GM12878 (cell line): Measurements from ENCODE around the gene IL17A. TPM values are rescaled to one million over a fixed set of nuclear protein-coding genes. Genes with fewer than 3 reads are reported as not detected.

Experiments
- ATAC-seq: fragments of 200-7000 bp; cut with Tn5 transposase; 3 replicates; pipeline ENCODE4 v1.9.1; 2020; ENCODE audit warnings: mild to moderate bottlenecking, moderate library complexity
- BruUV-seq: library from RNA; stranded (reverse); fragments of 400-500 nt; replicated peaks from 2 replicates; lab custom pipeline; 2021; lab: Mats Ljungman, UMichigan
- CTCF ChIA-PET: fragments of 300-600 bp; sonication (Branson Sonifier 250); formaldehyde crosslinking; extraction: SDS; loops from one replicate; lab custom pipeline; 2021; ENCODE audit warnings: inconsistent platforms; lab: Yijun Ruan, JAX
- POLR2A ChIA-PET: fragments of 350-600 bp; formaldehyde crosslinking; extraction: SDS; loops from one replicate; lab custom pipeline; 2021; ENCODE audit warnings: inconsistent platforms; lab: Charles Lee
- RAD21 ChIA-PET: fragments of 300-600 bp; sonication (Branson Sonifier 250); formaldehyde crosslinking; loops from one replicate; lab custom pipeline; 2023; ENCODE audit warnings: antibody characterized with exemption; ENCODE audit not compliant: unreplicated experiment; lab: Charles Lee
- SMC1A ChIA-PET: fragments of 300-600 bp; sonication (Branson Sonifier 250); formaldehyde crosslinking; loops from one replicate; lab custom pipeline; 2023; ENCODE audit not compliant: unreplicated experiment, uncharacterized antibody; lab: Charles Lee
- DNase-seq: peaks from one replicate; pipeline ENCODE4 v3.0.0-alpha.2; 2011; ENCODE audit warnings: low read depth, low spot score
- FAIRE-seq: peaks from 3 replicates; lab custom pipeline; 2011; peaks lifted over from hg19 to GRCh38; lab: Jason Lieb, UNC
- H2AFZ ChIP-seq: 2 replicates; pipeline ENCODE4 v1.6.0; 2011; ENCODE audit warnings: low read depth, low read length, control low read depth; ENCODE audit not compliant: control insufficient read depth
- H3K27ac ChIP-seq: 2 replicates; pipeline ENCODE4 v1.5.1; 2011; ENCODE audit warnings: control low read depth; ENCODE audit not compliant: control insufficient read depth, insufficient read depth
- H3K27me3 ChIP-seq, 2 experiments: replicated peaks in 1 of 2; 2 replicates each; pipeline versions ENCODE4 v1.6.0 to v1.6.1; 2011; ENCODE audit warnings: low read length in 1 of 2; ENCODE audit not compliant: control insufficient read depth in 2 of 2, insufficient read depth in 2 of 2
- H3K36me3 ChIP-seq, 2 experiments: 2 replicates each; pipeline ENCODE4 v1.5.1; 2011; ENCODE audit warnings: low read length in 1 of 2; ENCODE audit not compliant: control insufficient read depth in 2 of 2, insufficient read depth in 2 of 2
- H3K4me1 ChIP-seq: 2 replicates; pipeline ENCODE4 v1.6.1; 2011; ENCODE audit warnings: mild to moderate bottlenecking, low read length, moderate library complexity, mixed read lengths; ENCODE audit not compliant: control insufficient read depth, insufficient read depth
- H3K4me2 ChIP-seq: 2 replicates; pipeline ENCODE4 v1.6.0; 2011; ENCODE audit warnings: control low read depth; ENCODE audit not compliant: control insufficient read depth, insufficient read depth
- H3K4me3 ChIP-seq: fragments of 200-600 bp; sonication (generic); 2 replicates; pipeline ENCODE4 v1.5.1; 2016
- H3K79me2 ChIP-seq: 2 replicates; pipeline ENCODE4 v1.6.0; 2011; ENCODE audit warnings: low read length; ENCODE audit not compliant: control insufficient read depth, insufficient read depth
- H3K9ac ChIP-seq: 2 replicates; pipeline ENCODE4 v1.8.0; 2011; ENCODE audit warnings: low read length, control low read depth, mixed read lengths; ENCODE audit not compliant: control insufficient read depth, insufficient read depth
- H3K9me3 ChIP-seq: replicated peaks from 3 replicates; pipeline ENCODE4 v1.5.1; 2011; ENCODE audit warnings: mild to moderate bottlenecking, low read length; ENCODE audit not compliant: control insufficient read depth, insufficient read depth
- H4K20me1 ChIP-seq: 2 replicates; pipeline ENCODE4 v1.6.0; 2011; ENCODE audit not compliant: control insufficient read depth, insufficient read depth
- BCL3 ChIP-seq: IDR thresholded peaks from 2 replicates; pipeline ENCODE4 v1.6.1; 2011; ENCODE audit warnings: borderline replicate concordance, low read depth, mild to moderate bottlenecking, moderate library complexity, low read length; ENCODE audit not compliant: insufficient read depth, poor library complexity, severe bottlenecking
- E2F4 ChIP-seq: IDR thresholded peaks from 2 replicates; pipeline ENCODE4 v1.6.1; 2012; ENCODE audit warnings: low read depth, low read length, improper control_type of control experiment
- E4F1 ChIP-seq: fragments of 450-650 bp; IDR thresholded peaks from 2 replicates; pipeline ENCODE4 v1.6.1; 2018; ENCODE audit warnings: borderline replicate concordance, mild to moderate bottlenecking; ENCODE audit not compliant: partially characterized antibody
- ELK1 ChIP-seq: IDR thresholded peaks from 2 replicates; pipeline ENCODE4 v1.6.1; 2012; ENCODE audit warnings: low read depth, low read length, improper control_type of control experiment
- FOS ChIP-seq: IDR thresholded peaks from 3 replicates; pipeline ENCODE4 v1.6.1; 2011; ENCODE audit warnings: borderline replicate concordance; ENCODE audit not compliant: insufficient read length; ENCODE audit errors: extremely low read depth
- HDAC2 ChIP-seq: fragments of 200-600 bp; sonication (generic); IDR thresholded peaks from 2 replicates; pipeline ENCODE4 v1.6.1; 2017
- HDGF ChIP-seq: fragments of 450-650 bp; IDR thresholded peaks from 2 replicates; pipeline ENCODE4 v1.6.1; 2016; ENCODE audit warnings: antibody characterized with exemption
- IRF5 ChIP-seq: fragments of 450-650 bp; IDR thresholded peaks from 2 replicates; pipeline ENCODE4 v1.6.1; 2017; ENCODE audit warnings: borderline replicate concordance
- JUNB ChIP-seq: IDR thresholded peaks from 2 replicates; pipeline ENCODE4 v1.6.1; 2016; ENCODE audit warnings: antibody characterized with exemption, mild to moderate bottlenecking
- NFIC ChIP-seq: IDR thresholded peaks from 2 replicates; pipeline ENCODE4 v1.6.1; 2012; ENCODE audit warnings: low read depth, mild to moderate bottlenecking, inconsistent platforms, low read length, moderate library complexity
- RAD21 ChIP-seq: IDR thresholded peaks from 2 replicates; pipeline ENCODE4 v1.6.1; 2011; ENCODE audit warnings: mild to moderate bottlenecking, low read depth, low read length, moderate library complexity; ENCODE audit not compliant: insufficient read depth
- SMAD5 ChIP-seq: IDR thresholded peaks from 2 replicates; pipeline ENCODE4 v1.6.1; 2016; ENCODE audit warnings: antibody characterized with exemption, low read depth
- STAT1 ChIP-seq: fragments of 450-650 bp; conservative IDR thresholded peaks from 2 replicates; pipeline ENCODE4 v1.6.1; 2014; ENCODE audit warnings: antibody characterized with exemption, mild to moderate bottlenecking
- SUZ12 ChIP-seq: fragments of 200-600 bp; sonication (generic); IDR thresholded peaks from one replicate; pipeline ENCODE4 v1.6.1; 2018; ENCODE audit warnings: antibody characterized with exemption, mild to moderate bottlenecking; ENCODE audit not compliant: unreplicated experiment
- WRNIP1 ChIP-seq: IDR thresholded peaks from 2 replicates; pipeline ENCODE4 v1.6.1; 2011; ENCODE audit warnings: low read depth, low read length, improper control_type of control experiment, borderline replicate concordance
- ZNF207 ChIP-seq: fragments of 450-650 bp; IDR thresholded peaks from 2 replicates; pipeline ENCODE4 v1.6.1; 2014; ENCODE audit warnings: antibody characterized with exemption, mild to moderate bottlenecking, borderline replicate concordance
- ZNF274 ChIP-seq: IDR thresholded peaks from one replicate; pipeline ENCODE4 v1.8.0; 2011; ENCODE audit not compliant: insufficient read length, insufficient read depth
- WGBS: methylation state at CpG from one replicate; pipeline ENCODE4 v1.1.6; 2016; ENCODE audit warnings: low lambda C conversion rate; ENCODE audit not compliant: insufficient replicate concordance, insufficient coverage; ENCODE audit errors: missing lambda C conversion rate; 5-methylcytosine and 5-hydroxymethylcytosine counted together
- in situ Hi-C: fragments of 300-500 bp; cut with MboI; formaldehyde crosslinking; loops from 9 replicates; pipeline ENCODE4 v1.14.3; 2018; ENCODE audit warnings: mixed read lengths
- intact Hi-C: fragments of 100-400 bp; cut with micrococcal nuclease; formaldehyde crosslinking; loops from one replicate; pipeline ENCODE4 v1.14.2; 2022; ENCODE audit not compliant: unreplicated experiment
- polyA plus RNA-seq, 11 experiments: library from polyadenylated mRNA; depleted of rRNA in 4 of 11; unstranded in 6 of 11; stranded (reverse) in 5 of 11; fragments of >200 nt; fragmentation: Nextera tagmentation in 4 of 11; fragmentation: Illumina TruSeq in 1 of 11; extraction: Ambion mirVana in 4 of 11; extraction: Trizol in 1 of 11; gene quantifications; 1 replicate in 1 of 11; 2 replicates in 10 of 11; pipeline versions ENCODE4 v1.2.1 to v1.2.3, GENCODE V29; 2011 to 2016; ENCODE audit warnings: inconsistent platforms in 2 of 11, missing spikeins in 2 of 11, low read depth in 1 of 11
- total RNA-seq, 4 experiments: library from RNA; depleted of rRNA in 3 of 4; stranded (reverse); fragments of >200 nt in 3 of 4; fragmentation: Illumina TruSeq in 1 of 4; extraction: Trizol in 1 of 4; gene quantifications; 2 replicates each; pipeline versions ENCODE4 v1.2.1 to v1.2.3, GENCODE V29; 2013 to 2021

The IL17A gene
- total and polyA plus RNA-seq, 10 of the 15 experiments (the other 5 are each of a cell fraction or from before 2014, with no cell fraction given): not detected

- ChIA-PET SMC1A (no interaction called here), RAD21 (no interaction called here), POLR2A (no interaction called here), CTCF (no interaction called here)
- no peak for TF ChIP-seq NFIC
- TF ChIP-seq E2F4: no peak
- TF ChIP-seq WRNIP1: no peak
- no peak for TF ChIP-seq BCL3
- TF ChIP-seq HDAC2: no peak
- TF ChIP-seq STAT1: no peak
- TF ChIP-seq IRF5: no peak
- TF ChIP-seq ELK1: no peak
- TF ChIP-seq ZNF274: no peak
- TF ChIP-seq SMAD5: no peak
- TF ChIP-seq RAD21: no peak
- TF ChIP-seq HDGF: no peak
- no peak for TF ChIP-seq FOS
- no peak for TF ChIP-seq SUZ12
- TF ChIP-seq E4F1: no peak
- no peak for TF ChIP-seq JUNB
- no peak for TF ChIP-seq ZNF207
- BruUV-seq: no TSS peak
- DNase-seq (no peak), ATAC-seq (no peak), FAIRE-seq (no peak)
- Histone ChIP-seq H3K9me3 (peaks cover 7% of the 10 kb centered on the region; the same call in 1 of the 3 replicates), H3K9ac (no peak overlapping the region), H4K20me1 (no peaks in the 10 kb centered on the region), H3K36me3 (no peaks in the 10 kb centered on the region), H3K4me1 (no peaks in the 10 kb centered on the region), H3K27ac (no peak overlapping the region), H3K4me2 (no peak overlapping the region), H3K27me3 (no peaks in the 10 kb centered on the region), H3K4me3 (no peak overlapping the region), H2AFZ (no peak overlapping the region), H3K79me2 (no peaks in the 10 kb centered on the region)
- intact Hi-C loops: no loop called here
- 0% methylated on average over 2 of the region's 2 CpGs for whole genome bisulfite sequencing
- in situ Hi-C loops: no loop called here
Measured at GRCh38 chr6:52195886-52196285, 9.7 kb downstream of the IL17A start.
